ENCODE results near the gene TENM3.

The TENM3 gene

DNA sequence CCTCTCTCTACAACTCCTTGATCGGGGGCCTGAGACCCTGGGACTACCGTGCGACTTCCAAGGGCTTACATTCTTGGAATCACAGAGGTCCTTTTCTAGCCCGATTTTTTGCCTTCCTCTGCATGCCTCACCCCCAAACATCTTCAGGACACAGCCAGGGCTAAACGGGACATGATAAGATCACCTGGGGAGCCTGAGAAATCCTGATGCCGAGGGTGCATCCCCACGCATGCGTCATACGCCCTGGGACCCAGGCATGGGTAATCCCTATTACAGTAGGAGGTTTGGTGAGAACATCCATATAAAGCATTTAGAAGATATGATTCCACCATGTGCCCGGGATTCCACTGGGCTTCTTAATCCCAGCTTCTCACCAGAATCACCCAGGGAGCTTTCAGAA, 596.9 kb downstream of the TENM3 start:
- TF ChIP-seq, protein P1, sequence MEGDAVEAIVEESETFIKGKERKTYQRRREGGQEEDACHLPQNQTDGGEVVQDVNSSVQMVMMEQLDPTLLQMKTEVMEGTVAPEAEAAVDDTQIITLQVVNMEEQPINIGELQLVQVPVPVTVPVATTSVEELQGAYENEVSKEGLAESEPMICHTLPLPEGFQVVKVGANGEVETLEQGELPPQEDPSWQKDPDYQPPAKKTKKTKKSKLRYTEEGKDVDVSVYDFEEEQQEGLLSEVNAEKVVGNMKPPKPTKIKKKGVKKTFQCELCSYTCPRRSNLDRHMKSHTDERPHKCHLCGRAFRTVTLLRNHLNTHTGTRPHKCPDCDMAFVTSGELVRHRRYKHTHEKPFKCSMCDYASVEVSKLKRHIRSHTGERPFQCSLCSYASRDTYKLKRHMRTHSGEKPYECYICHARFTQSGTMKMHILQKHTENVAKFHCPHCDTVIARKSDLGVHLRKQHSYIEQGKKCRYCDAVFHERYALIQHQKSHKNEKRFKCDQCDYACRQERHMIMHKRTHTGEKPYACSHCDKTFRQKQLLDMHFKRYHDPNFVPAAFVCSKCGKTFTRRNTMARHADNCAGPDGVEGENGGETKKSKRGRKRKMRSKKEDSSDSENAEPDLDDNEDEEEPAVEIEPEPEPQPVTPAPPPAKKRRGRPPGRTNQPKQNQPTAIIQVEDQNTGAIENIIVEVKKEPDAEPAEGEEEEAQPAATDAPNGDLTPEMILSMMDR (IDR thresholded peaks at IDR 0.05; ENCODE audit: insufficient read depth, missing control alignments), result no peak
- FAIRE-seq, result no peak
- DNase-seq (ENCODE audit: insufficient read length, low spot score), result no peak

DNA sequence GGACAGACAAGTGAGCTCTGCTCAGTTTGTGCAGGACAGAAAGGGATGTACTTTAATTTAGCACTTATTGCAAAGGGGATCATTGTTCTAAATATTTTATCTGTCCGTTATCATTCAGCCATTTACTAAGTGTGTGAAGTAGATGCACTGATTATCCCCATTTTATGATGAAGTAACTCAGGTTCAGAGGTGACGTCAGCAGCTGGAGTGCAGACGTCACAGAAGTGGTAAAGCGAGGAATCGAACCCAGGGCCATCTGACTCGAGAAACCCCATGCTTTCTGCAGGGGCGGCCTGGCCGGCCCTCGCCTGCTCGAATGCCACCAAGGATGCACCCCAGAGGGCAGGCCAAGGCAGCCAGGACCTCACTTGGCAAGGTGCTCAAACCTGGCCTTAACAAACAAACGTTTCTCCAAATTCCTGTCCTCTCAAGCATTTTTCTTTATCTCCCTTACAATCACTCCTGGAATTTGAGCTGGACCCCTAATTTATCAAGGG, 599.0 kb downstream of the TENM3 start:
- FAIRE-seq, result no peak
- DNase-seq (ENCODE audit: insufficient read length, low spot score), result no peak
- TF ChIP-seq, protein P1 (IDR thresholded peaks at IDR 0.05; ENCODE audit: insufficient read depth, missing control alignments), result no peak

DNA sequence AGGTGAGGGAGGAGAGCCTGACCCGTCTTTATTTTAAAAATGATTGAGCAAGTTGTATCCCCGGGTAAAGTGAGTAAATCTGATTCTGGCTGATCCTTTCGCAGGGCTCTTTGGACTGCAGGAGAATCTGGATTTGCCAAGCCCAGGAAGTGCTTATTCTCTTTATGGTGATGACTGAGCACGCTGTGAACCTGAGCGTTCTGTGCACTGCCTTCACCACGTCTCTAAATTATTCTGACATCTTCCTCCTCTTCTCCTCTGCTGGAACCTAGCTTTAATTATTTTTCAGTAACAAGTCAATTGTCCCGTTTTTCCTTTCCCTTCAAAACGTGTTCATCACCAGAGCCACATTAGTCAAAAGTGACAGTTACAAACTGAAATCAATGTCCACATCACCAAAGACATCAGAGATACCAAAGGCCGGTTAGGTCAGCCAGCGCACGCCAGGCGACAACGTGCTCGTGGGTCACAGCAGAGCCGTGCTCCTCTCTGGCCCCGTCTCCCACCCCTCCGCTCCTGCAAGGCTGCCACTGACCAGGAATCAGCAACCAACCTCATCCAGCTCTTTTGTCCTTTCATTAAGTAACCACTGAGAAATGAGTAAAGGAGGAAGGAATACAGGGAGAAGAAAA, 599.7 kb downstream of the TENM3 start:
- FAIRE-seq, result no peak
- TF ChIP-seq, protein P1 (IDR thresholded peaks at IDR 0.05; ENCODE audit: insufficient read depth, missing control alignments), result no peak

DNA sequence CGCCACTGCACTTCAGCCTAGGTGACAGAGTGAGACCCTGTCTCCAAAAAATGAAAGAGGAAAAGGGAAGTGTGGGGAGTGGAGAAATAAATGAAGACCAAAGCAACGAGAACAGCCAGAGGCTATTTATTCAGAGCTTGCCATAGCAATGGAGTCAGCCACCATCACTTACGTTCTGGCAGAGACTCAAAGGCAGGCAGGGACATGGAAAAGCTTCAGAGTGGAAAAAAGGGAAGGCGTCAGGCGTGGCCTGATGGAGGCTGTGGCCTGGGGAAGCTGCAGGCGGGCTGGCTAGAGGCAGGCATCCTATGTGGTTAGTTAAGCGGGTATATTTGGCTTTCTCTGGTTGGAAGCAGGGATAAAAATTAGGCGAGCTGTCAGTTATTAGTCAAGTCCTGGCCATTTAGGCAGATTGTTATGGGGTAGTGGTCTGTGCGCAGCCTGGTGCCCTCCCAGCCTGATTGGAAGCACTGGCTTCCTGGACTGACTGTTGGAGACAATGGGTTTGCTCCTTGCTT, 600.7 kb downstream of the TENM3 start:
- DNase-seq (ENCODE audit: insufficient read length, low spot score) (no peak), FAIRE-seq (no peak)
- TF ChIP-seq, protein P1 (IDR thresholded peaks at IDR 0.05; ENCODE audit: insufficient read depth, missing control alignments), result no peak

More for the DNA sequence above, 599.7 kb downstream of the TENM3 start:
- no peak for DNase-seq (ENCODE audit: insufficient read length, low spot score)

DNA sequence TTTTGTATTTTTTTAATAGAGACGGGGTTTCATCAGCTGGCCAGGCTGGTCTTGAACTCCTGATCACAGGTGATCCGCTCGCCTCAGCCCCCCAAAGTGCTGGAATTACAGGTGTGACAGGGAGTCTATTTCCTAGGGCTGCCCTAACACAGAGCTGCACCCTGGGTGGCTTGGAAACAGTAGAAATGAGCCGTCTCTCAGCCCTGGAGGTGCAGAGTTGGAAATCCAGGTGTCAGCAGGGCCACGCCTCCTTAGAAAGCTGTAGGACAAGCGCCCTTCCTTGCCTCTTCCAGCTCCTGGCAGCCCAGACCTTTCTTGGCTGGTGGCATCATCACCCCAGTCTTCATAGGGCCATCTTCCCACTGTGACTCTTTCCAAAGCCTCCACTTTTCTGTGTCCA, 602.4 kb downstream of the TENM3 start:
- TF ChIP-seq, protein P1 (IDR thresholded peaks at IDR 0.05; ENCODE audit: insufficient read depth, missing control alignments), result no peak
- FAIRE-seq (no peak), DNase-seq (ENCODE audit: insufficient read length, low spot score) (no peak)

DNA sequence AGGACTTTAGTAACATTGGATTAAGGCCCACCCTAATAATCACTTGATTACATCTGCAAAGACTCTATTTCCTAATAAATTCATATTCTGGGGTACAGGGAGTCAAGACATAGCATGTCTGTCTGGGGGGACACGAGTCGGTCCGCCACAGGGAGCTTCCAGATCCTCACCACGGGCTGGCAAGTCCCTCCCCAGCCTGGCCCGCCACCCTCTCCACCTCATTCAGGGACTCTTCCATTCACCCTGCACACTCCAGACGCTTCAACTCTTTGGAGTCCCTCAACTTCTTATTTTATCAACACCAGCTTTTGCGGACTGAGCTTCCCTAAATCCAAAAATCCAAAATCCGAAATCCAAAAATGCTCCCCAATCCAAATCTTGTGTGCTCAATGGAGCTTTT, 602.8 kb downstream of the TENM3 start:
- FAIRE-seq (no peak), DNase-seq (ENCODE audit: insufficient read length, low spot score) (no peak)
- TF ChIP-seq, protein P1 (IDR thresholded peaks at IDR 0.05; ENCODE audit: insufficient read depth, missing control alignments), result no peak

All from D721Med (cell line).